ENCODE measurements around the gene SFMBT2. TPM values are rescaled to one million over a fixed set of nuclear protein-coding genes. Genes with fewer than 3 reads are reported as not detected.

The SFMBT2 gene
- polyA plus RNA-seq, 1 donor = 3.5 TPM

- H3K36me3 ChIP-seq (ENCODE audit: control insufficient read depth, insufficient read depth, low read length) = no peaks in the 10 kb centered on the region
- peak in 1 of 2 donors; percentile 15 for DNase-seq
- peaks cover 16% of the 10 kb centered on the region for H3K4me1 ChIP-seq (ENCODE audit: control insufficient read depth, insufficient read depth, low read length)
- WGBS (ENCODE audit: insufficient coverage, low lambda C conversion rate) = 0% methylated on average over 1 of the region's 43 CpGs
- peaks cover 76% of the 10 kb centered on the region for H3K27me3 ChIP-seq (ENCODE audit: control insufficient read depth, insufficient read depth, low read length)
- H3K9me3 ChIP-seq (ENCODE audit: control insufficient read depth, low read depth, low read length) = peaks cover 6% of the 10 kb centered on the region
- H3K27ac ChIP-seq (ENCODE audit: low read length) = no peak overlapping the region
- H3K4me3 ChIP-seq (ENCODE audit: low read length) = peak overlapping the region; percentile 48
Measured at GRCh38 chr10:7410301-7410861, 453 bp downstream of the SFMBT2 start.

GRCh38 chr10:7409732-7410168 lies 1.1 kb downstream of the SFMBT2 start:
- Histone ChIP-seq H3K27ac (ENCODE audit: low read length) (peak overlapping the region; percentile 12), H3K36me3 (ENCODE audit: control insufficient read depth, insufficient read depth, low read length) (no peaks in the 10 kb centered on the region), H3K4me1 (ENCODE audit: control insufficient read depth, insufficient read depth, low read length) (peaks cover 16% of the 10 kb centered on the region), H3K4me3 (ENCODE audit: low read length) (peak overlapping the region; percentile 48), H3K27me3 (ENCODE audit: control insufficient read depth, insufficient read depth, low read length) (peaks cover 78% of the 10 kb centered on the region), H3K9me3 (ENCODE audit: control insufficient read depth, low read depth, low read length) (peaks cover 6% of the 10 kb centered on the region)
- WGBS (ENCODE audit: insufficient coverage, low lambda C conversion rate) = no CpG with 5 or more reads among the region's 15 CpGs
- no peak for DNase-seq

GRCh38 chr10:7409045-7409731 lies 1.6 kb downstream of the SFMBT2 start:
- Histone ChIP-seq H3K27me3 (ENCODE audit: control insufficient read depth, insufficient read depth, low read length) (peaks cover 73% of the 10 kb centered on the region), H3K36me3 (ENCODE audit: control insufficient read depth, insufficient read depth, low read length) (no peaks in the 10 kb centered on the region), H3K4me1 (ENCODE audit: control insufficient read depth, insufficient read depth, low read length) (peaks cover 16% of the 10 kb centered on the region), H3K4me3 (ENCODE audit: low read length) (peak overlapping the region; percentile 48), H3K27ac (ENCODE audit: low read length) (peak overlapping the region; percentile 12), H3K9me3 (ENCODE audit: control insufficient read depth, low read depth, low read length) (peaks cover 6% of the 10 kb centered on the region)
- no CpG with 5 or more reads among the region's 38 CpGs for WGBS (ENCODE audit: insufficient coverage, low lambda C conversion rate)
- DNase-seq = peak in 1 of 2 donors; percentile 12

GRCh38 chr10:7408291-7409044 lies 2.4 kb downstream of the SFMBT2 start:
- WGBS (ENCODE audit: insufficient coverage, low lambda C conversion rate) = no CpG with 5 or more reads among the region's 65 CpGs
- H3K36me3 ChIP-seq (ENCODE audit: control insufficient read depth, insufficient read depth, low read length) = no peaks in the 10 kb centered on the region
- H3K27ac ChIP-seq (ENCODE audit: low read length) = peak overlapping the region; percentile 29
- H3K4me3 ChIP-seq (ENCODE audit: low read length) = peak overlapping the region; percentile 48
- H3K9me3 ChIP-seq (ENCODE audit: control insufficient read depth, low read depth, low read length) = peaks cover 6% of the 10 kb centered on the region
- peaks cover 69% of the 10 kb centered on the region for H3K27me3 ChIP-seq (ENCODE audit: control insufficient read depth, insufficient read depth, low read length)
- peak; percentile 31 to 45 for DNase-seq
- peaks cover 16% of the 10 kb centered on the region for H3K4me1 ChIP-seq (ENCODE audit: control insufficient read depth, insufficient read depth, low read length)

GRCh38 chr10:7407368-7408290 lies 3.2 kb downstream of the SFMBT2 start:
- Histone ChIP-seq H3K4me3 (ENCODE audit: low read length) (peak overlapping the region; percentile 44), H3K4me1 (ENCODE audit: control insufficient read depth, insufficient read depth, low read length) (peaks cover 16% of the 10 kb centered on the region), H3K27ac (ENCODE audit: low read length) (peak overlapping the region; percentile 29), H3K9me3 (ENCODE audit: control insufficient read depth, low read depth, low read length) (peaks cover 6% of the 10 kb centered on the region), H3K36me3 (ENCODE audit: control insufficient read depth, insufficient read depth, low read length) (no peaks in the 10 kb centered on the region), H3K27me3 (ENCODE audit: control insufficient read depth, insufficient read depth, low read length) (peaks cover 60% of the 10 kb centered on the region)
- DNase-seq = peak; percentile 39 to 48
- no CpG with 5 or more reads among the region's 77 CpGs for WGBS (ENCODE audit: insufficient coverage, low lambda C conversion rate)

GRCh38 chr10:7406712-7407333 lies 4.0 kb downstream of the SFMBT2 start:
- Histone ChIP-seq H3K27ac (ENCODE audit: low read length) (no peak overlapping the region), H3K36me3 (ENCODE audit: control insufficient read depth, insufficient read depth, low read length) (no peaks in the 10 kb centered on the region), H3K4me3 (ENCODE audit: low read length) (no peak overlapping the region), H3K27me3 (ENCODE audit: control insufficient read depth, insufficient read depth, low read length) (peaks cover 52% of the 10 kb centered on the region), H3K4me1 (ENCODE audit: control insufficient read depth, insufficient read depth, low read length) (peaks cover 8% of the 10 kb centered on the region), H3K9me3 (ENCODE audit: control insufficient read depth, low read depth, low read length) (peaks cover 6% of the 10 kb centered on the region)
- DNase-seq = no peak
- no CpG with 5 or more reads among the region's 14 CpGs for WGBS (ENCODE audit: insufficient coverage, low lambda C conversion rate)

- no peak for DNase-seq
- H3K4me1 ChIP-seq (ENCODE audit: control insufficient read depth, insufficient read depth, low read length) = peaks cover 4% of the 10 kb centered on the region
- no peak overlapping the region for H3K4me3 ChIP-seq (ENCODE audit: low read length)
- no peak overlapping the region for H3K27ac ChIP-seq (ENCODE audit: low read length)
- peaks cover 3% of the 10 kb centered on the region for H3K9me3 ChIP-seq (ENCODE audit: control insufficient read depth, low read depth, low read length)
- peaks cover 42% of the 10 kb centered on the region for H3K27me3 ChIP-seq (ENCODE audit: control insufficient read depth, insufficient read depth, low read length)
- no peaks in the 10 kb centered on the region for H3K36me3 ChIP-seq (ENCODE audit: control insufficient read depth, insufficient read depth, low read length)
- no CpG with 5 or more reads among the region's 4 CpGs for WGBS (ENCODE audit: insufficient coverage, low lambda C conversion rate)
Measured at GRCh38 chr10:7405637-7406036, 5.2 kb downstream of the SFMBT2 start.

GRCh38 chr10:7403620-7404019 lies 7.2 kb downstream of the SFMBT2 start:
- Histone ChIP-seq H3K27me3 (ENCODE audit: control insufficient read depth, insufficient read depth, low read length) (peaks cover 24% of the 10 kb centered on the region), H3K4me1 (ENCODE audit: control insufficient read depth, insufficient read depth, low read length) (no peaks in the 10 kb centered on the region), H3K9me3 (ENCODE audit: control insufficient read depth, low read depth, low read length) (peaks cover 3% of the 10 kb centered on the region), H3K4me3 (ENCODE audit: low read length) (no peak overlapping the region), H3K36me3 (ENCODE audit: control insufficient read depth, insufficient read depth, low read length) (no peaks in the 10 kb centered on the region), H3K27ac (ENCODE audit: low read length) (no peak overlapping the region)
- DNase-seq = no peak
- no CpG with 5 or more reads among the region's 1 CpG for WGBS (ENCODE audit: insufficient coverage, low lambda C conversion rate)

GRCh38 chr10:7401782-7402181 lies 9.1 kb downstream of the SFMBT2 start:
- H3K27me3 ChIP-seq (ENCODE audit: control insufficient read depth, insufficient read depth, low read length) = peaks cover 9% of the 10 kb centered on the region
- no peaks in the 10 kb centered on the region for H3K9me3 ChIP-seq (ENCODE audit: control insufficient read depth, low read depth, low read length)
- H3K4me3 ChIP-seq (ENCODE audit: low read length) = no peak overlapping the region
- WGBS (ENCODE audit: insufficient coverage, low lambda C conversion rate) = 94% methylated on average over 5 of the region's 8 CpGs
- no peaks in the 10 kb centered on the region for H3K36me3 ChIP-seq (ENCODE audit: control insufficient read depth, insufficient read depth, low read length)
- H3K4me1 ChIP-seq (ENCODE audit: control insufficient read depth, insufficient read depth, low read length) = no peaks in the 10 kb centered on the region
- H3K27ac ChIP-seq (ENCODE audit: low read length) = no peak overlapping the region
- no peak for DNase-seq
